H1 (cell line): ENCODE measurements around the gene KRTAP10-3. TPM values are rescaled to one million over a fixed set of nuclear protein-coding genes. Genes with fewer than 3 reads are reported as not detected.

Source experiments
- ATF2 ChIP-seq: IDR thresholded peaks from 2 replicates; pipeline ENCODE4 v1.6.1; 2012; ENCODE audit warnings: low read length, inconsistent platforms
- CEBPB ChIP-seq: IDR thresholded peaks from 2 replicates; pipeline ENCODE4 v1.6.1; 2012; ENCODE audit warnings: low read depth, low read length
- E2F6 ChIP-seq: IDR thresholded peaks from 2 replicates; pipeline ENCODE4 v1.6.1; 2012; ENCODE audit warnings: inconsistent platforms
- FOSL1 ChIP-seq: IDR thresholded peaks from 2 replicates; pipeline ENCODE4 v1.6.1; 2011; ENCODE audit warnings: mild to moderate bottlenecking, low read depth, low read length, moderate library complexity; ENCODE audit not compliant: insufficient read depth
- KDM1A ChIP-seq: fragments of 200-600, 300-600 bp; sonication (generic); IDR thresholded peaks from 2 replicates; pipeline ENCODE4 v1.7.1; 2016; ENCODE audit warnings: mild to moderate bottlenecking, low read length, borderline replicate concordance
- TAF7 ChIP-seq: optimal IDR thresholded peaks from 2 replicates; pipeline ENCODE3; 2011; ENCODE audit warnings: low read depth, mild to moderate bottlenecking, inconsistent platforms, low read length, moderate library complexity, borderline replicate concordance
- polyA plus RNA-seq, 7 experiments: library from polyadenylated mRNA; depleted of rRNA in 3 of 7; stranded (reverse) in 5 of 7; unstranded in 2 of 7; fragments of >200 nt in 5 of 7; fragments of 200-250 nt in 2 of 7; gene quantifications; 1 replicate in 5 of 7; 2 replicates in 1 of 7; 4 replicates in 1 of 7; pipeline versions ENCODE4 v1.2.1 to v1.2.3, GENCODE V29; 2011 to 2013; ENCODE audit warnings: missing spikeins in 2 of 7, mixed read lengths in 2 of 7
- total RNA-seq: library from RNA; stranded (reverse); fragmentation: NEBNext Ultra II Directional; extraction: Animal tissue kit (Norgen Biotek cat#: 25700); gene quantifications from 2 replicates; pipeline ENCODE4 v1.2.1, GENCODE V29; 2021

The KRTAP10-3 gene
- total and polyA plus RNA-seq, 2 of the 8 experiments (the other 6 are each of a cell fraction or from before 2014, with no cell fraction given) = not detected

- no peak for TF ChIP-seq ATF2
- TF ChIP-seq E2F6 = no peak
- no peak for TF ChIP-seq FOSL1
- TF ChIP-seq TAF7 = no peak
- no peak for TF ChIP-seq KDM1A
- TF ChIP-seq CEBPB = no peak
These were observed 45.0 kb downstream of the KRTAP10-3 start (continued) for GRCh38 chr21:44513389-44514217.
